Endothelial cell of umbilical vein (primary cell): ENCODE results near the gene LDLRAD4. TPM values are rescaled to one million over a fixed set of nuclear protein-coding genes. Genes with fewer than 3 reads are reported as not detected.

Experiments used
- BruUV-seq: library from RNA; stranded (reverse); fragments of 400-500 nt; replicated peaks from 2 replicates; lab custom pipeline; 2021; lab: Mats Ljungman, UMichigan
- CTCF ChIA-PET: fragments of 300-600, 350-600 bp; sonication (Branson Sonifier 250); formaldehyde crosslinking; loops from one replicate; lab custom pipeline; 2021; ENCODE audit warnings: antibody characterized with exemption, inconsistent platforms; lab: Charles Lee
- POLR2A ChIA-PET: fragments of 300-600, 350-600 bp; sonication (Branson Sonifier 250); formaldehyde crosslinking; loops from one replicate; lab custom pipeline; 2021; ENCODE audit warnings: antibody characterized with exemption, inconsistent platforms; lab: Charles Lee
- DNase-seq: peaks from one replicate; pipeline ENCODE4 v3.0.0-alpha.2; 2011; ENCODE audit warnings: low read depth, low spot score
- FAIRE-seq: peaks from 2 replicates; lab custom pipeline; 2011; peaks lifted over from hg19 to GRCh38; lab: Jason Lieb, UNC
- H2AFZ ChIP-seq: 2 replicates; pipeline ENCODE4 v1.6.0; 2012; ENCODE audit warnings: low read depth, low read length, control low read depth, inconsistent platforms
- H3K27ac ChIP-seq: 2 replicates; pipeline ENCODE4 v1.5.1; 2011; ENCODE audit warnings: low read depth, mild to moderate bottlenecking, control low read depth, low read length, moderate library complexity; ENCODE audit not compliant: insufficient read depth
- H3K27me3 ChIP-seq, 2 experiments: 2 replicates each; pipeline versions ENCODE4 v1.6.0 to v1.6.1; 2011; ENCODE audit warnings: low read length in 2 of 2, mixed read lengths in 1 of 2; ENCODE audit not compliant: control insufficient read depth in 2 of 2, insufficient read depth in 2 of 2
- H3K36me3 ChIP-seq, 2 experiments: 2 replicates in 1 of 2; 3 replicates in 1 of 2; pipeline ENCODE4 v1.5.1; 2011; ENCODE audit warnings: low read length in 2 of 2, mild to moderate bottlenecking in 1 of 2, moderate library complexity in 1 of 2; ENCODE audit not compliant: control insufficient read depth in 2 of 2, insufficient read depth in 2 of 2; ENCODE audit errors: extremely low read depth in 1 of 2
- H3K4me1 ChIP-seq: 3 replicates; pipeline ENCODE4 v1.5.1; 2011; ENCODE audit warnings: mild to moderate bottlenecking, low read length; ENCODE audit not compliant: control insufficient read depth, insufficient read depth; ENCODE audit errors: extremely low read depth
- H3K4me2 ChIP-seq: 2 replicates; pipeline ENCODE4 v1.6.1; 2011; ENCODE audit warnings: low read length, control low read depth, mixed read lengths; ENCODE audit not compliant: insufficient read depth
- H3K4me3 ChIP-seq, 3 experiments: fragments of 200-600 bp in 1 of 3; sonication (generic), shearing (Covaris generic) in 1 of 3; replicated peaks in 1 of 3; 2 replicates each; pipeline ENCODE4 v1.5.1; 2011 to 2016; ENCODE audit warnings: control low read depth in 3 of 3, low read length in 3 of 3, mild to moderate bottlenecking in 2 of 3, inconsistent platforms in 1 of 3, low read depth in 1 of 3, moderate library complexity in 1 of 3; ENCODE audit not compliant: insufficient read depth in 1 of 3
- H3K79me2 ChIP-seq: 2 replicates; pipeline ENCODE4 v1.6.0; 2012; ENCODE audit warnings: low read length, inconsistent platforms; ENCODE audit not compliant: control insufficient read depth, insufficient read depth
- H3K9ac ChIP-seq: replicated peaks from 2 replicates; pipeline ENCODE3; 2011; ENCODE audit warnings: low read length, control low read depth; ENCODE audit not compliant: insufficient read depth; ENCODE audit errors: extremely low read depth
- H3K9me1 ChIP-seq: replicated peaks from 3 replicates; pipeline ENCODE4 v1.6.0; 2011; ENCODE audit warnings: mild to moderate bottlenecking, low read length; ENCODE audit not compliant: control insufficient read depth, insufficient read depth; ENCODE audit errors: extremely low read depth
- H3K9me3 ChIP-seq: replicated peaks from 2 replicates; pipeline ENCODE4 v1.5.1; 2012; ENCODE audit warnings: low read length, inconsistent platforms; ENCODE audit not compliant: control insufficient read depth, insufficient read depth
- H4K20me1 ChIP-seq: replicated peaks from 2 replicates; pipeline ENCODE3; 2011; ENCODE audit warnings: mild to moderate bottlenecking, low read length; ENCODE audit not compliant: control insufficient read depth, insufficient read depth; ENCODE audit errors: extremely low read depth
- EZH2 ChIP-seq: IDR thresholded peaks from 2 replicates; pipeline ENCODE4 v1.6.1; 2012; ENCODE audit warnings: borderline replicate concordance, low read depth, mild to moderate bottlenecking, moderate library complexity, low read length, inconsistent platforms; ENCODE audit not compliant: severe bottlenecking
- FOS ChIP-seq: IDR thresholded peaks from 2 replicates; pipeline ENCODE4 v1.6.1; 2011; ENCODE audit warnings: mild to moderate bottlenecking, low read length, moderate library complexity, borderline replicate concordance; ENCODE audit not compliant: insufficient read depth
- GATA2 ChIP-seq: IDR thresholded peaks from 2 replicates; pipeline ENCODE4 v1.7.0; 2011; ENCODE audit warnings: low read depth, mild to moderate bottlenecking, moderate library complexity, mixed read lengths, low read length; ENCODE audit not compliant: insufficient read length, insufficient read depth
- JUN ChIP-seq: IDR thresholded peaks from 2 replicates; pipeline ENCODE4 v1.6.1; 2011; ENCODE audit warnings: borderline replicate concordance, low read depth; ENCODE audit not compliant: insufficient read length, insufficient read depth
- MYC ChIP-seq: IDR thresholded peaks from one replicate; pipeline ENCODE4 v1.6.1; 2011; ENCODE audit warnings: mild to moderate bottlenecking, low read depth, low read length
- POLR2A ChIP-seq: IDR thresholded peaks from 2 replicates; pipeline ENCODE4 v1.6.1; 2012; ENCODE audit warnings: low read depth, mild to moderate bottlenecking, control low read depth, low read length
- POLR2AphosphoS5 ChIP-seq: IDR thresholded peaks from 2 replicates; pipeline ENCODE4 v1.6.1; 2012; ENCODE audit warnings: low read depth, mild to moderate bottlenecking, control low read depth, low read length, moderate library complexity; ENCODE audit not compliant: insufficient read depth
- dilution Hi-C: fragments of 300-500 bp; cut with MboI; formaldehyde crosslinking; loops from one replicate; pipeline ENCODE4 v1.15.0; 2019; ENCODE audit warnings: low sequenced_read_pairs; ENCODE audit not compliant: extremely low pct_ligation_motif_present
- intact Hi-C: fragments of 100-400 bp; cut with micrococcal nuclease; formaldehyde crosslinking; loops from one replicate; pipeline ENCODE4 v1.10.0; 2022
- polyA plus RNA-seq, 4 experiments: library from polyadenylated mRNA; depleted of rRNA in 3 of 4; stranded (reverse) in 3 of 4; unstranded in 1 of 4; fragments of >200 nt; gene quantifications; 2 replicates each; pipeline versions ENCODE4 v1.2.1 to v1.2.3, GENCODE V29; 2011 to 2012; ENCODE audit warnings: missing spikeins in 1 of 4
- total RNA-seq: library from RNA; stranded (reverse); gene quantifications from 2 replicates; pipeline ENCODE4 v1.2.3, GENCODE V29; 2021
- TF ChIP-seq, protein P1 (sequence below), 2 donors: IDR thresholded peaks; 1 replicate in 1 of 2; 2 replicates in 1 of 2; pipeline ENCODE4 v1.5.1; 2011; ENCODE audit warnings: low read length in 2 of 2, mild to moderate bottlenecking in 2 of 2, moderate library complexity in 2 of 2, control low read depth in 1 of 2, inconsistent platforms in 1 of 2, low read depth in 1 of 2; ENCODE audit not compliant: insufficient read depth in 1 of 2; ENCODE audit errors: extremely low read depth in 1 of 2
- TF ChIP-seq, protein P2 (sequence below): IDR thresholded peaks from 2 replicates; pipeline ENCODE4 v1.6.1; 2011; ENCODE audit not compliant: insufficient read depth, insufficient read length

The LDLRAD4 gene
- total and polyA plus RNA-seq, 2 donors (not counting 3 experiments of a cell fraction or from before 2014, with no cell fraction given), result 5.2 to 6.5 TPM

GRCh38 chr18:13338318-13338717 lies 119.8 kb downstream of the LDLRAD4 start:
- H3K4me1 ChIP-seq, result no peaks in the 10 kb centered on the region
- H3K9me1 ChIP-seq, result no peaks in the 10 kb centered on the region
- intact Hi-C loops, result loop anchor here (10.0 kb wide), 1 partner anchor 86 kb away; no protein-coding TSS in a partner anchor
- no peak overlapping the region for H3K4me2 ChIP-seq
- dilution Hi-C loops, result no loop called here
- H3K79me2 ChIP-seq, result no peaks in the 10 kb centered on the region
- CTCF ChIA-PET, result no interaction called here
- BruUV-seq, result no TSS peak
- no peak for FAIRE-seq
- POLR2A ChIA-PET, result no interaction called here
- H3K9me3 ChIP-seq, result no peaks in the 10 kb centered on the region
- no peak overlapping the region for H3K9ac ChIP-seq
- H3K27ac ChIP-seq, result no peak overlapping the region
- no peak for TF ChIP-seq MYC
- TF ChIP-seq, protein P1, sequence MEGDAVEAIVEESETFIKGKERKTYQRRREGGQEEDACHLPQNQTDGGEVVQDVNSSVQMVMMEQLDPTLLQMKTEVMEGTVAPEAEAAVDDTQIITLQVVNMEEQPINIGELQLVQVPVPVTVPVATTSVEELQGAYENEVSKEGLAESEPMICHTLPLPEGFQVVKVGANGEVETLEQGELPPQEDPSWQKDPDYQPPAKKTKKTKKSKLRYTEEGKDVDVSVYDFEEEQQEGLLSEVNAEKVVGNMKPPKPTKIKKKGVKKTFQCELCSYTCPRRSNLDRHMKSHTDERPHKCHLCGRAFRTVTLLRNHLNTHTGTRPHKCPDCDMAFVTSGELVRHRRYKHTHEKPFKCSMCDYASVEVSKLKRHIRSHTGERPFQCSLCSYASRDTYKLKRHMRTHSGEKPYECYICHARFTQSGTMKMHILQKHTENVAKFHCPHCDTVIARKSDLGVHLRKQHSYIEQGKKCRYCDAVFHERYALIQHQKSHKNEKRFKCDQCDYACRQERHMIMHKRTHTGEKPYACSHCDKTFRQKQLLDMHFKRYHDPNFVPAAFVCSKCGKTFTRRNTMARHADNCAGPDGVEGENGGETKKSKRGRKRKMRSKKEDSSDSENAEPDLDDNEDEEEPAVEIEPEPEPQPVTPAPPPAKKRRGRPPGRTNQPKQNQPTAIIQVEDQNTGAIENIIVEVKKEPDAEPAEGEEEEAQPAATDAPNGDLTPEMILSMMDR (IDR thresholded peaks at IDR 0.05; ENCODE audit: extremely low read depth in 1 of 2, insufficient read depth in 1 of 2, low read depth in 1 of 2, low read length in 2 of 2), result no peak
- TF ChIP-seq POLR2A, result no peak
- no peak for TF ChIP-seq EZH2
- no peak for TF ChIP-seq GATA2
- TF ChIP-seq FOS, result no peak
- no peak for TF ChIP-seq POLR2AphosphoS5
- no peak for TF ChIP-seq JUN
- TF ChIP-seq, protein P2, sequence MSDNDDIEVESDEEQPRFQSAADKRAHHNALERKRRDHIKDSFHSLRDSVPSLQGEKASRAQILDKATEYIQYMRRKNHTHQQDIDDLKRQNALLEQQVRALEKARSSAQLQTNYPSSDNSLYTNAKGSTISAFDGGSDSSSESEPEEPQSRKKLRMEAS, result no peak
- peaks cover 5% of the 10 kb centered on the region in 2 experiments for H3K27me3 ChIP-seq
- no peak overlapping the region for H3K4me3 ChIP-seq
- no peak for DNase-seq
- no peaks in the 10 kb centered on the region for H3K36me3 ChIP-seq
- H4K20me1 ChIP-seq, result no peaks in the 10 kb centered on the region
- no peak overlapping the region for H2AFZ ChIP-seq
